SU-DHL-6 (cell line): ENCODE data around the gene TENM4.

ENCODE experiments used
- H2AFZ ChIP-seq: fragments of 200-600 bp; sonication (generic); 2 replicates; pipeline ENCODE4 v1.6.1; 2014; ENCODE audit warnings: low read depth, mild to moderate bottlenecking, moderate library complexity, mixed read lengths, antibody characterized with exemption, low read length; ENCODE audit not compliant: severe bottlenecking
- H3F3A ChIP-seq: fragments of 200-600 bp; shearing (Covaris generic); 2 replicates; pipeline ENCODE4 v1.6.0; 2016; ENCODE audit warnings: antibody characterized with exemption, mild to moderate bottlenecking; ENCODE audit not compliant: insufficient read depth
- H3K27ac ChIP-seq: fragments of 200-600 bp; sonication (generic); 2 replicates; pipeline ENCODE4 v1.5.1; 2016; ENCODE audit warnings: low read depth, mild to moderate bottlenecking, low read length, moderate library complexity, mixed read lengths
- H3K27me3 ChIP-seq: fragments of 200-600 bp; sonication (generic), shearing (Covaris generic); 2 replicates; pipeline ENCODE4 v1.6.0; 2014; ENCODE audit warnings: mild to moderate bottlenecking, low read length
- H3K36me3 ChIP-seq: fragments of 200-600 bp; sonication (generic); 2 replicates; pipeline ENCODE4 v1.6.1; 2014; ENCODE audit warnings: mild to moderate bottlenecking, low read length, mixed read lengths
- H3K4me2 ChIP-seq: fragments of 300-600, 200-600 bp; shearing (Covaris generic), sonication (generic); 2 replicates; pipeline ENCODE4 v1.6.0; 2014; ENCODE audit warnings: low read length, low read depth, mild to moderate bottlenecking; ENCODE audit not compliant: poor library complexity, severe bottlenecking
- H3K4me3 ChIP-seq: fragments of 200-600 bp; sonication (generic); 2 replicates; pipeline ENCODE4 v1.5.1; 2014; ENCODE audit warnings: antibody characterized with exemption, low read length, mild to moderate bottlenecking, mixed read lengths; ENCODE audit not compliant: insufficient read depth, poor library complexity, severe bottlenecking
- H3K79me2 ChIP-seq: fragments of 200-600 bp; sonication (generic); 2 replicates; pipeline ENCODE4 v1.6.1; 2014; ENCODE audit warnings: mild to moderate bottlenecking, low read length, moderate library complexity; ENCODE audit not compliant: insufficient read depth
- H3K9ac ChIP-seq: fragments of 200-600 bp; sonication (generic); 2 replicates; pipeline ENCODE4 v1.7.0; 2014; ENCODE audit warnings: mild to moderate bottlenecking, low read length
- H3K9me2 ChIP-seq: fragments of 200-600 bp; sonication (generic); replicated peaks from 2 replicates; pipeline ENCODE4 v1.6.1; 2014; ENCODE audit warnings: low read length; ENCODE audit not compliant: insufficient read depth
- H3K9me3 ChIP-seq: fragments of 200-600 bp; sonication (generic); 2 replicates; pipeline ENCODE4 v1.6.1; 2014; ENCODE audit warnings: low read length, mixed read lengths; ENCODE audit not compliant: insufficient read depth
- H4K20me1 ChIP-seq: fragments of 200-600 bp; sonication (generic); 2 replicates; pipeline ENCODE4 v1.6.1; 2014; ENCODE audit warnings: low read depth, mild to moderate bottlenecking, antibody characterized with exemption, low read length, moderate library complexity, mixed read lengths
- CTCF ChIP-seq: fragments of 200-600 bp; sonication (generic); IDR thresholded peaks from one replicate; pipeline ENCODE4 v1.5.1; 2017; ENCODE audit warnings: antibody characterized with exemption, mild to moderate bottlenecking, low read length, moderate library complexity; ENCODE audit not compliant: insufficient read depth, poor library complexity, severe bottlenecking
- EZH2phosphoT487 ChIP-seq: fragments of 200-600 bp; sonication (generic), shearing (Covaris generic); conservative IDR thresholded peaks from 2 replicates; pipeline ENCODE4 v1.6.1; 2018; ENCODE audit warnings: mild to moderate bottlenecking, antibody characterized with exemption, low read length, moderate library complexity, mixed read lengths

The TENM4 gene

GRCh38 chr11:79011357-79011756, 429.5 kb downstream of the TENM4 start:
- no peak overlapping the region for H2AFZ ChIP-seq
- no peaks in the 10 kb centered on the region for H3K27me3 ChIP-seq
- TF ChIP-seq EZH2phosphoT487 (no peak), CTCF (no peak)
- no peak overlapping the region for H3K4me3 ChIP-seq
- H3K4me2 ChIP-seq, result no peak overlapping the region
- H3K9ac ChIP-seq, result no peak overlapping the region
- H4K20me1 ChIP-seq, result no peaks in the 10 kb centered on the region
- no peaks in the 10 kb centered on the region for H3K36me3 ChIP-seq
- H3F3A ChIP-seq, result no peaks in the 10 kb centered on the region
- H3K79me2 ChIP-seq, result no peaks in the 10 kb centered on the region
- no peaks in the 10 kb centered on the region for H3K9me3 ChIP-seq
- no peaks in the 10 kb centered on the region for H3K9me2 ChIP-seq
- H3K27ac ChIP-seq, result no peak overlapping the region

- H3K79me2 ChIP-seq, result no peaks in the 10 kb centered on the region
- no peaks in the 10 kb centered on the region for H3K9me2 ChIP-seq
- H3K4me3 ChIP-seq, result no peak overlapping the region
- H3K36me3 ChIP-seq, result no peaks in the 10 kb centered on the region
- H3K9ac ChIP-seq, result no peak overlapping the region
- no peaks in the 10 kb centered on the region for H3F3A ChIP-seq
- no peaks in the 10 kb centered on the region for H3K9me3 ChIP-seq
- H3K27ac ChIP-seq, result no peak overlapping the region
- H4K20me1 ChIP-seq, result no peaks in the 10 kb centered on the region
- H2AFZ ChIP-seq, result no peak overlapping the region
- H3K27me3 ChIP-seq, result no peaks in the 10 kb centered on the region
- H3K4me2 ChIP-seq, result no peak overlapping the region
- TF ChIP-seq EZH2phosphoT487, result no peak
Observed at GRCh38 chr11:79007771-79008402, 432.9 kb downstream of the TENM4 start.

DNA sequence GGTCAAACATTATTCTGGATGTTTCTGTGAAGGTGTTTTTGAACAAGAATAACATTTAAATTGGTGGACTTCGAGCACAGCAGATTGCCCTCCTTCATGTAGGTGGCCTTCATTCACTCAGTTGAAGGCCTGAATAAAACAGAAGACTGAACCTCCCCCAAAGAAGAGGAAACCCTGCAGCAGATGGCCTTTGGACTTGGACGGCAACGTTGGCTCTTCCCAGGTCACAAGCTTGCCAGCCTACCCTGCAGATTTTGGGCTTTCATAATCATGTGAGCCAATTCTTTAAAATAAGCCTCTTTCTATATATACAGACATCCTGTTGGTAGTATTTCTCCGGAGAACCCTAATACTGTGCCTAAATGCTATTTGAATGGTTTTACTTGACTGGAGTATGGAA, 434.0 kb downstream of the TENM4 start:
- Histone ChIP-seq H3K79me2 (no peaks in the 10 kb centered on the region), H4K20me1 (no peaks in the 10 kb centered on the region), H3K4me2 (no peak overlapping the region), H3K9me3 (no peaks in the 10 kb centered on the region), H3K36me3 (no peaks in the 10 kb centered on the region), H3K27ac (no peak overlapping the region), H3K9ac (no peak overlapping the region), H3K9me2 (no peaks in the 10 kb centered on the region), H3F3A (no peaks in the 10 kb centered on the region), H3K4me3 (no peak overlapping the region), H2AFZ (no peak overlapping the region), H3K27me3 (no peaks in the 10 kb centered on the region)
- TF ChIP-seq EZH2phosphoT487 (no peak), CTCF (no peak)

GRCh38 chr11:78996007-78996406, 444.8 kb downstream of the TENM4 start:
- Histone ChIP-seq H3K4me3 (no peak overlapping the region), H3K4me2 (no peak overlapping the region), H3K27me3 (no peaks in the 10 kb centered on the region), H3K79me2 (no peaks in the 10 kb centered on the region), H3F3A (no peaks in the 10 kb centered on the region), H3K9me2 (no peaks in the 10 kb centered on the region), H2AFZ (no peak overlapping the region), H3K9me3 (0 out of 2 replicates have a peak, but pooled peaks cover 4% of the 10 kb centered on the region), H3K27ac (no peak overlapping the region), H3K9ac (no peak overlapping the region), H4K20me1 (no peaks in the 10 kb centered on the region), H3K36me3 (no peaks in the 10 kb centered on the region)
- TF ChIP-seq EZH2phosphoT487 (no peak), CTCF (no peak)
